OCI-LY7 (cell line): ENCODE measurements around the gene KBTBD12.

Source experiments
- CTCF ChIP-seq: fragments of 200-600 bp; sonication (generic); conservative IDR thresholded peaks from 2 replicates; pipeline ENCODE4 v1.5.1; 2014; ENCODE audit warnings: mild to moderate bottlenecking, antibody characterized with exemption, low read length, moderate library complexity, mixed read lengths
- EZH2phosphoT487 ChIP-seq: fragments of 200-600 bp; sonication (generic); IDR thresholded peaks from 2 replicates; pipeline ENCODE4 v1.6.1; 2018; ENCODE audit warnings: low read depth, borderline replicate concordance, mild to moderate bottlenecking, mixed run types, antibody characterized with exemption, low read length, moderate library complexity, mixed read lengths

- TF ChIP-seq CTCF (no peak), EZH2phosphoT487 (no peak)
Measured at GRCh38 chr3:127908951-127909350, 6.1 kb upstream of the KBTBD12 start.
